OCI-LY7 (cell line): ENCODE measurements around the gene KLF12. TPM values are rescaled to one million over a fixed set of nuclear protein-coding genes. Genes with fewer than 3 reads are reported as not detected.

Source experiments
- BruUV-seq: library from RNA; stranded (reverse); fragments of 400-500 nt; replicated peaks from 2 replicates; lab custom pipeline; 2021; lab: Mats Ljungman, UMichigan
- CTCF ChIA-PET: fragments of 300-600 bp; sonication (Branson Sonifier 250); formaldehyde crosslinking; loops from one replicate; lab custom pipeline; 2022; ENCODE audit warnings: antibody characterized with exemption; ENCODE audit not compliant: unreplicated experiment; lab: Charles Lee
- POLR2A ChIA-PET: fragments of 300-600 bp; sonication (Branson Sonifier 250); formaldehyde crosslinking; loops from one replicate; lab custom pipeline; 2022; ENCODE audit warnings: antibody characterized with exemption; lab: Charles Lee
- DNase-seq: peaks from one replicate; pipeline ENCODE4 v3.0.0-alpha.2; 2015; ENCODE audit warnings: low spot score
- H2AFZ ChIP-seq: fragments of 200-600 bp; sonication (generic), shearing (Covaris generic); 2 replicates; pipeline ENCODE4 v1.6.1; 2014; ENCODE audit warnings: mild to moderate bottlenecking, antibody characterized with exemption, low read length, moderate library complexity
- H3K27ac ChIP-seq: fragments of 200-600 bp; sonication (generic); 2 replicates; pipeline ENCODE4 v1.5.1; 2014; ENCODE audit warnings: mixed run types, low read depth, mild to moderate bottlenecking, moderate library complexity, low read length, inconsistent platforms; ENCODE audit not compliant: poor library complexity, severe bottlenecking
- H3K36me3 ChIP-seq: fragments of 200-600 bp; sonication (generic); 2 replicates; pipeline ENCODE4 v1.6.1; 2014; ENCODE audit warnings: mild to moderate bottlenecking, antibody characterized with exemption, low read length, moderate library complexity, mixed read lengths; ENCODE audit not compliant: insufficient read depth
- H3K4me1 ChIP-seq: fragments of 200-600 bp; sonication (generic); 2 replicates; pipeline ENCODE4 v1.5.1; 2014; ENCODE audit warnings: mild to moderate bottlenecking, low read length; ENCODE audit not compliant: insufficient read depth, poor library complexity, severe bottlenecking
- H3K4me2 ChIP-seq: fragments of 200-600 bp; sonication (generic); 2 replicates; pipeline ENCODE4 v1.6.1; 2014; ENCODE audit warnings: mild to moderate bottlenecking, low read length
- H3K4me3 ChIP-seq: fragments of 200-600 bp; sonication (generic); 2 replicates; pipeline ENCODE4 v1.5.1; 2014; ENCODE audit warnings: mild to moderate bottlenecking, low read depth, low read length; ENCODE audit not compliant: poor library complexity, severe bottlenecking
- H3K79me2 ChIP-seq: fragments of 200-600 bp; sonication (generic); 2 replicates; pipeline ENCODE4 v1.6.1; 2016; ENCODE audit warnings: low read depth, mild to moderate bottlenecking, low read length, moderate library complexity, mixed read lengths; ENCODE audit not compliant: insufficient read depth
- H3K9me2 ChIP-seq: fragments of 200-600 bp; sonication (generic); 2 replicates; pipeline ENCODE4 v1.6.1; 2016; ENCODE audit warnings: mild to moderate bottlenecking, low read length, mixed read lengths; ENCODE audit not compliant: insufficient read depth
- H3K9me3 ChIP-seq: fragments of 200-600 bp; sonication (generic); 2 replicates; pipeline ENCODE4 v1.6.1; 2014; ENCODE audit warnings: mild to moderate bottlenecking, mixed run types, low read length, mixed read lengths
- H4K20me1 ChIP-seq: fragments of 200-600 bp; sonication (generic); 2 replicates; pipeline ENCODE4 v1.6.1; 2014; ENCODE audit warnings: mild to moderate bottlenecking, antibody characterized with exemption, low read length, moderate library complexity, mixed read lengths; ENCODE audit not compliant: insufficient read depth
- EZH2phosphoT487 ChIP-seq: fragments of 200-600 bp; sonication (generic); IDR thresholded peaks from 2 replicates; pipeline ENCODE4 v1.6.1; 2018; ENCODE audit warnings: low read depth, borderline replicate concordance, mild to moderate bottlenecking, mixed run types, antibody characterized with exemption, low read length, moderate library complexity, mixed read lengths
- intact Hi-C: fragments of 100-400 bp; cut with micrococcal nuclease; formaldehyde crosslinking; loops from one replicate; pipeline ENCODE4 v1.10.0; 2022; ENCODE audit not compliant: unreplicated experiment
- total RNA-seq, 2 experiments: library from RNA; depleted of rRNA in 1 of 2; stranded (reverse); fragments of >200 nt in 1 of 2; shearing (Covaris generic) in 1 of 2; gene quantifications; 2 replicates each; pipeline ENCODE4 v1.2.3, GENCODE V29; 2014 to 2022
- TF ChIP-seq, protein P1 (sequence below): fragments of 200-600 bp; sonication (generic); conservative IDR thresholded peaks from 2 replicates; pipeline ENCODE4 v1.5.1; 2014; ENCODE audit warnings: mild to moderate bottlenecking, antibody characterized with exemption, low read length, moderate library complexity, mixed read lengths

The KLF12 gene
- total RNA-seq, 2 experiments from 2014 or later, result 13.3 to 40.1 TPM

- intact Hi-C loops, result no loop called here
- H3K9me3 ChIP-seq, result no peaks in the 10 kb centered on the region
- BruUV-seq, result no TSS peak
- CTCF ChIA-PET, result no interaction called here
- H3K36me3 ChIP-seq, result peaks cover 8% of the 10 kb centered on the region
- no peak overlapping the region for H3K4me3 ChIP-seq
- peaks cover 17% of the 10 kb centered on the region; the same call in 1 of the 2 replicates for H4K20me1 ChIP-seq
- H3K79me2 ChIP-seq, result peaks cover 70% of the 10 kb centered on the region; the same call in 1 of the 2 replicates
- H3K9me2 ChIP-seq, result no peaks in the 10 kb centered on the region
- peaks cover 10% of the 10 kb centered on the region for H3K4me1 ChIP-seq
- no peak for DNase-seq
- POLR2A ChIA-PET, result interaction anchor here (0.6 to 1.3 kb wide), 3 partner anchors 14 to 74 kb away, joined by 3 to 4 read pairs (median 3); no protein-coding TSS in a partner anchor
- no peak overlapping the region for H3K27ac ChIP-seq
- no peak overlapping the region for H2AFZ ChIP-seq
- H3K4me2 ChIP-seq, result no peak overlapping the region
- TF ChIP-seq, protein P1, sequence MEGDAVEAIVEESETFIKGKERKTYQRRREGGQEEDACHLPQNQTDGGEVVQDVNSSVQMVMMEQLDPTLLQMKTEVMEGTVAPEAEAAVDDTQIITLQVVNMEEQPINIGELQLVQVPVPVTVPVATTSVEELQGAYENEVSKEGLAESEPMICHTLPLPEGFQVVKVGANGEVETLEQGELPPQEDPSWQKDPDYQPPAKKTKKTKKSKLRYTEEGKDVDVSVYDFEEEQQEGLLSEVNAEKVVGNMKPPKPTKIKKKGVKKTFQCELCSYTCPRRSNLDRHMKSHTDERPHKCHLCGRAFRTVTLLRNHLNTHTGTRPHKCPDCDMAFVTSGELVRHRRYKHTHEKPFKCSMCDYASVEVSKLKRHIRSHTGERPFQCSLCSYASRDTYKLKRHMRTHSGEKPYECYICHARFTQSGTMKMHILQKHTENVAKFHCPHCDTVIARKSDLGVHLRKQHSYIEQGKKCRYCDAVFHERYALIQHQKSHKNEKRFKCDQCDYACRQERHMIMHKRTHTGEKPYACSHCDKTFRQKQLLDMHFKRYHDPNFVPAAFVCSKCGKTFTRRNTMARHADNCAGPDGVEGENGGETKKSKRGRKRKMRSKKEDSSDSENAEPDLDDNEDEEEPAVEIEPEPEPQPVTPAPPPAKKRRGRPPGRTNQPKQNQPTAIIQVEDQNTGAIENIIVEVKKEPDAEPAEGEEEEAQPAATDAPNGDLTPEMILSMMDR, result no peak
- no peak for TF ChIP-seq EZH2phosphoT487
These were observed 36.1 kb downstream of the KLF12 start for GRCh38 chr13:74098077-74098476.

DNA sequence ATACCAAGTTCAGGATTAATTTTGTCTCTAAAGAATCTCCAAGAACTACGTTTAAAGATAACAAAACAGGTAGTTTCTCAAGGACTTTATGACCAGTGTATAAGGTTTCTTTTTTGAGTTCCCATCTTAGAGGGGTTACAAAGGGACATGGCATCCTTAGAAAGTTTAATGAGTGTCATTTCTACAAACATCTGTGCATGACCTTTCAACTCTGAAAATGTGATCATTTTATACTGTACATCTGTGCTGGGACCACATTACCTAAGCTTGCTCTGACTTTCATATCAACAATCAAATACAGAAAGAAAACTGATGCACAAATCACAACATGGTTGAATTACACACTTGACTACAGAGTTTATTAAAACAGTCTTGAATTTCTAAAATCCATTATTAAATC lies 37.1 kb downstream of the KLF12 start:
- no peak for DNase-seq
- TF ChIP-seq, protein P1, result no peak
- no peak for TF ChIP-seq EZH2phosphoT487
- Histone ChIP-seq H3K9me3 (no peaks in the 10 kb centered on the region), H3K9me2 (no peaks in the 10 kb centered on the region), H3K4me2 (no peak overlapping the region), H3K4me1 (peaks cover 20% of the 10 kb centered on the region), H4K20me1 (peaks cover 20% of the 10 kb centered on the region; the same call in 1 of the 2 replicates), H3K27ac (no peak overlapping the region), H3K36me3 (peaks cover 8% of the 10 kb centered on the region), H3K4me3 (no peak overlapping the region), H3K79me2 (peaks cover 74% of the 10 kb centered on the region; the same call in 1 of the 2 replicates), H2AFZ (no peak overlapping the region)
- intact Hi-C loops, result no loop called here
- CTCF ChIA-PET, result no interaction called here
- POLR2A ChIA-PET, result no interaction called here
- BruUV-seq, result no TSS peak

- peaks cover 85% of the 10 kb centered on the region for H3K79me2 ChIP-seq
- POLR2A ChIA-PET, result interaction anchor here (0.6 to 2.1 kb wide), 11 partner anchors 11 to 326 kb away, joined by 3 to 8 read pairs (median 4); no protein-coding TSS in a partner anchor
- CTCF ChIA-PET, result no interaction called here
- TF ChIP-seq, protein P1, result no peak
- TF ChIP-seq EZH2phosphoT487, result no peak
- no peak overlapping the region for H3K4me3 ChIP-seq
- BruUV-seq, result no TSS peak
- H3K36me3 ChIP-seq, result peaks cover 9% of the 10 kb centered on the region; the same call in 1 of the 2 replicates
- peaks cover 20% of the 10 kb centered on the region; the same call in 1 of the 2 replicates for H4K20me1 ChIP-seq
- no peaks in the 10 kb centered on the region for H3K9me2 ChIP-seq
- no peak overlapping the region for H3K4me2 ChIP-seq
- intact Hi-C loops, result no loop called here
- H2AFZ ChIP-seq, result no peak overlapping the region
- no peaks in the 10 kb centered on the region for H3K9me3 ChIP-seq
- H3K27ac ChIP-seq, result no peak overlapping the region
- no peak for DNase-seq
- peaks cover 21% of the 10 kb centered on the region for H3K4me1 ChIP-seq
These were observed 40.5 kb downstream of the KLF12 start for GRCh38 chr13:74093691-74094090.
